A549 (cell line): ENCODE data around the gene TTI1.

ENCODE experiments used
- BHLHE40 ChIP-seq: IDR thresholded peaks from 2 replicates; pipeline ENCODE4 v1.6.1; 2012; ENCODE audit warnings: low read depth, low read length, inconsistent platforms
- CTCF ChIP-seq: fragments of >200 bp; sonication (Bioruptor Twin); formaldehyde crosslinking; IDR thresholded peaks from 3 replicates; pipeline ENCODE4 v1.5.1; 2016
- MAX ChIP-seq: IDR thresholded peaks from 2 replicates; pipeline ENCODE4 v1.6.1; 2012

GRCh38 chr20:37948956-37949355, 84.3 kb downstream of the TTI1 start:
- TF ChIP-seq MAX (no peak), CTCF (no peak), BHLHE40 (no peak)
